HepG2 (cell line): ENCODE measurements around the gene ASIC2. TPM values are rescaled to one million over a fixed set of nuclear protein-coding genes. Genes with fewer than 3 reads are reported as not detected.

Source experiments
- AKNA ChIP-seq: sonication (generic); formaldehyde crosslinking; IDR thresholded peaks from 2 replicates; pipeline ENCODE4 v1.4.0; 2020; ENCODE audit warnings: missing genetic modification reagents, borderline replicate concordance
- CBX2 ChIP-seq, 2 experiments: fragments of 200-600 bp in 1 of 2; sonication (generic); formaldehyde crosslinking in 1 of 2; IDR thresholded peaks; 2 replicates each; pipeline versions ENCODE4 v1.7.0 to v1.8.1; 2018 to 2022; ENCODE audit warnings: low read depth in 2 of 2, low read length in 1 of 2, mild to moderate bottlenecking in 1 of 2, missing genetic modification reagents in 1 of 2
- FOXA3 ChIP-seq: IDR thresholded peaks from 2 replicates; pipeline ENCODE4 v1.6.1; 2016; ENCODE audit warnings: missing genetic modification reagents, missing compliant biosample characterization
- HNF4A ChIP-seq: sonication (generic); formaldehyde crosslinking; IDR thresholded peaks from 2 replicates; pipeline ENCODE4 v1.4.0; 2020; ENCODE audit warnings: missing genetic modification reagents
- HNF4G ChIP-seq, 2 experiments: sonication (generic) in 1 of 2; formaldehyde crosslinking in 1 of 2; IDR thresholded peaks; 2 replicates each; pipeline versions ENCODE4 v1.4.0 to v1.6.1; 2011 to 2020; ENCODE audit warnings: borderline replicate concordance in 2 of 2, low read depth in 2 of 2, mild to moderate bottlenecking in 2 of 2, low read length in 1 of 2, missing genetic modification reagents in 1 of 2, moderate library complexity in 1 of 2
- SIX4 ChIP-seq: sonication (generic); formaldehyde crosslinking; IDR thresholded peaks from 2 replicates; pipeline ENCODE4 v1.4.0; 2020; ENCODE audit warnings: missing genetic modification reagents
- SMAD1 ChIP-seq: sonication (generic); formaldehyde crosslinking; IDR thresholded peaks from 2 replicates; pipeline ENCODE4 v1.4.0; 2020; ENCODE audit warnings: missing genetic modification reagents, low read depth, mild to moderate bottlenecking, borderline replicate concordance
- TBX2 ChIP-seq: sonication (generic); formaldehyde crosslinking; IDR thresholded peaks from 2 replicates; pipeline ENCODE4 v1.5.0; 2020; ENCODE audit warnings: missing genetic modification reagents, mild to moderate bottlenecking, borderline replicate concordance
- ZKSCAN5 ChIP-seq: sonication (generic); formaldehyde crosslinking; IDR thresholded peaks from 2 replicates; pipeline ENCODE4 v1.5.1; 2020; ENCODE audit warnings: mild to moderate bottlenecking, missing genetic modification reagents
- ZNF20 ChIP-seq: sonication (generic); formaldehyde crosslinking; IDR thresholded peaks from 2 replicates; pipeline ENCODE4 v1.4.0; 2020; ENCODE audit warnings: mild to moderate bottlenecking, moderate library complexity, missing genetic modification reagents
- ZNF337 ChIP-seq: sonication (generic); formaldehyde crosslinking; IDR thresholded peaks from 2 replicates; pipeline ENCODE4 v1.5.1; 2020; ENCODE audit warnings: missing genetic modification reagents, low read depth, mild to moderate bottlenecking, borderline replicate concordance
- ZNF672 ChIP-seq: sonication (generic); formaldehyde crosslinking; IDR thresholded peaks from 2 replicates; pipeline ENCODE4 v1.8.1; 2022; ENCODE audit warnings: missing genetic modification reagents
- polyA plus RNA-seq, 8 experiments: library from polyadenylated mRNA; depleted of rRNA in 3 of 8; stranded (reverse) in 7 of 8; unstranded in 1 of 8; fragments of >200 nt; fragmentation: Illumina TruSeq in 4 of 8; extraction: Trizol in 4 of 8; gene quantifications; 2 replicates each; pipeline versions ENCODE4 v1.2.1 to v1.2.3, GENCODE V29; 2011 to 2016; ENCODE audit warnings: low read depth in 4 of 8, missing spikeins in 1 of 8, mixed read lengths in 1 of 8; ENCODE audit not compliant: insufficient read depth in 1 of 8
- total RNA-seq, 5 experiments: library from RNA; depleted of rRNA; stranded (reverse); fragments of >200 nt; fragmentation: Illumina TruSeq; extraction: Trizol; gene quantifications; 2 replicates each; pipeline ENCODE4 v1.2.3, GENCODE V29; 2016; ENCODE audit warnings: low read depth in 1 of 5
- TF ChIP-seq, protein P1 (sequence below): sonication (generic); formaldehyde crosslinking; conservative IDR thresholded peaks from 2 replicates; pipeline ENCODE4 v1.4.0; 2020; ENCODE audit warnings: missing genetic modification reagents
- TF ChIP-seq, protein P2 (sequence below): sonication (generic); formaldehyde crosslinking; IDR thresholded peaks from 2 replicates; pipeline ENCODE4 v1.9.0; 2021; ENCODE audit warnings: mild to moderate bottlenecking, missing genetic modification reagents

Gene ASIC2
- total and polyA plus RNA-seq, 2 of the 13 experiments (the other 11 are each of a cell fraction or from before 2014, with no cell fraction given), result not detected

- TF ChIP-seq, protein P1, sequence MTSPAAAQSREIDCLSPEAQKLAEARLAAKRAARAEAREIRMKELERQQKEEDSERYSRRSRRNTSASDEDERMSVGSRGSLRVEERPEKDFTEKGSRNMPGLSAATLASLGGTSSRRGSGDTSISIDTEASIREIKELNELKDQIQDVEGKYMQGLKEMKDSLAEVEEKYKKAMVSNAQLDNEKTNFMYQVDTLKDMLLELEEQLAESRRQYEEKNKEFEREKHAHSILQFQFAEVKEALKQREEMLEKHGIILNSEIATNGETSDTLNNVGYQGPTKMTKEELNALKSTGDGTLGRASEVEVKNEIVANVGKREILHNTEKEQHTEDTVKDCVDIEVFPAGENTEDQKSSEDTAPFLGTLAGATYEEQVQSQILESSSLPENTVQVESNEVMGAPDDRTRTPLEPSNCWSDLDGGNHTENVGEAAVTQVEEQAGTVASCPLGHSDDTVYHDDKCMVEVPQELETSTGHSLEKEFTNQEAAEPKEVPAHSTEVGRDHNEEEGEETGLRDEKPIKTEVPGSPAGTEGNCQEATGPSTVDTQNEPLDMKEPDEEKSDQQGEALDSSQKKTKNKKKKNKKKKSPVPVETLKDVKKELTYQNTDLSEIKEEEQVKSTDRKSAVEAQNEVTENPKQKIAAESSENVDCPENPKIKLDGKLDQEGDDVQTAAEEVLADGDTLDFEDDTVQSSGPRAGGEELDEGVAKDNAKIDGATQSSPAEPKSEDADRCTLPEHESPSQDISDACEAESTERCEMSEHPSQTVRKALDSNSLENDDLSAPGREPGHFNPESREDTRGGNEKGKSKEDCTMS, result no peak
- TF ChIP-seq SIX4, result no peak
- TF ChIP-seq, protein P2, sequence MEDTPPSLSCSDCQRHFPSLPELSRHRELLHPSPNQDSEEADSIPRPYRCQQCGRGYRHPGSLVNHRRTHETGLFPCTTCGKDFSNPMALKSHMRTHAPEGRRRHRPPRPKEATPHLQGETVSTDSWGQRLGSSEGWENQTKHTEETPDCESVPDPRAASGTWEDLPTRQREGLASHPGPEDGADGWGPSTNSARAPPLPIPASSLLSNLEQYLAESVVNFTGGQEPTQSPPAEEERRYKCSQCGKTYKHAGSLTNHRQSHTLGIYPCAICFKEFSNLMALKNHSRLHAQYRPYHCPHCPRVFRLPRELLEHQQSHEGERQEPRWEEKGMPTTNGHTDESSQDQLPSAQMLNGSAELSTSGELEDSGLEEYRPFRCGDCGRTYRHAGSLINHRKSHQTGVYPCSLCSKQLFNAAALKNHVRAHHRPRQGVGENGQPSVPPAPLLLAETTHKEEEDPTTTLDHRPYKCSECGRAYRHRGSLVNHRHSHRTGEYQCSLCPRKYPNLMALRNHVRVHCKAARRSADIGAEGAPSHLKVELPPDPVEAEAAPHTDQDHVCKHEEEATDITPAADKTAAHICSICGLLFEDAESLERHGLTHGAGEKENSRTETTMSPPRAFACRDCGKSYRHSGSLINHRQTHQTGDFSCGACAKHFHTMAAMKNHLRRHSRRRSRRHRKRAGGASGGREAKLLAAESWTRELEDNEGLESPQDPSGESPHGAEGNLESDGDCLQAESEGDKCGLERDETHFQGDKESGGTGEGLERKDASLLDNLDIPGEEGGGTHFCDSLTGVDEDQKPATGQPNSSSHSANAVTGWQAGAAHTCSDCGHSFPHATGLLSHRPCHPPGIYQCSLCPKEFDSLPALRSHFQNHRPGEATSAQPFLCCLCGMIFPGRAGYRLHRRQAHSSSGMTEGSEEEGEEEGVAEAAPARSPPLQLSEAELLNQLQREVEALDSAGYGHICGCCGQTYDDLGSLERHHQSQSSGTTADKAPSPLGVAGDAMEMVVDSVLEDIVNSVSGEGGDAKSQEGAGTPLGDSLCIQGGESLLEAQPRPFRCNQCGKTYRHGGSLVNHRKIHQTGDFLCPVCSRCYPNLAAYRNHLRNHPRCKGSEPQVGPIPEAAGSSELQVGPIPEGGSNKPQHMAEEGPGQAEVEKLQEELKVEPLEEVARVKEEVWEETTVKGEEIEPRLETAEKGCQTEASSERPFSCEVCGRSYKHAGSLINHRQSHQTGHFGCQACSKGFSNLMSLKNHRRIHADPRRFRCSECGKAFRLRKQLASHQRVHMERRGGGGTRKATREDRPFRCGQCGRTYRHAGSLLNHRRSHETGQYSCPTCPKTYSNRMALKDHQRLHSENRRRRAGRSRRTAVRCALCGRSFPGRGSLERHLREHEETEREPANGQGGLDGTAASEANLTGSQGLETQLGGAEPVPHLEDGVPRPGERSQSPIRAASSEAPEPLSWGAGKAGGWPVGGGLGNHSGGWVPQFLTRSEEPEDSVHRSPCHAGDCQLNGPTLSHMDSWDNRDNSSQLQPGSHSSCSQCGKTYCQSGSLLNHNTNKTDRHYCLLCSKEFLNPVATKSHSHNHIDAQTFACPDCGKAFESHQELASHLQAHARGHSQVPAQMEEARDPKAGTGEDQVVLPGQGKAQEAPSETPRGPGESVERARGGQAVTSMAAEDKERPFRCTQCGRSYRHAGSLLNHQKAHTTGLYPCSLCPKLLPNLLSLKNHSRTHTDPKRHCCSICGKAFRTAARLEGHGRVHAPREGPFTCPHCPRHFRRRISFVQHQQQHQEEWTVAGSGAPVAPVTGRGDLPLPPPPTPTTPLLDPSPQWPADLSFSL (CRISPR knock-in tag), result peak; percentile 23; the same call in 1 of the 2 replicates
- peak; percentile 44 for TF ChIP-seq HNF4A (CRISPR knock-in tag)
- no peak for TF ChIP-seq ZNF337 (CRISPR knock-in tag)
- no peak for TF ChIP-seq ZNF672 (CRISPR knock-in tag)
- no peak for TF ChIP-seq ZNF20 (CRISPR knock-in tag)
- no peak for TF ChIP-seq AKNA (CRISPR knock-in tag)
- no peak for TF ChIP-seq HNF4G (IDR thresholded peaks at IDR 0.05; ENCODE audit: borderline replicate concordance, low read depth, low read length)
- no peak for TF ChIP-seq HNF4G (CRISPR knock-in tag; IDR thresholded peaks at IDR 0.05; ENCODE audit: borderline replicate concordance, low read depth)
- TF ChIP-seq FOXA3 (CRISPR knock-in tag), result peak; percentile 60
- no peak for TF ChIP-seq ZKSCAN5 (CRISPR knock-in tag)
- no peak for TF ChIP-seq TBX2 (CRISPR knock-in tag)
- no peak for TF ChIP-seq CBX2 (IDR thresholded peaks at IDR 0.05; ENCODE audit: low read depth, low read length)
- no peak for TF ChIP-seq CBX2 (CRISPR knock-in tag; IDR thresholded peaks at IDR 0.05; ENCODE audit: low read depth)
- TF ChIP-seq SMAD1 (CRISPR knock-in tag), result no peak
These were observed 236.5 kb downstream of the ASIC2 start (continued) for GRCh38 chr17:33056399-33057146.
